DND-41 (cell line): ENCODE measurements around the gene GJC3.

Experiments
- ATAC-seq: fragments of 200-7000 bp; cut with Tn5 transposase; 3 replicates; pipeline ENCODE4 v1.9.1; 2021; ENCODE audit warnings: low read depth; ENCODE audit not compliant: insufficient read depth
- DNase-seq: peaks from one replicate; pipeline ENCODE4 v3.0.0-alpha.2; 2020
- H2AFZ ChIP-seq: 2 replicates; pipeline ENCODE4 v1.6.0; 2012; ENCODE audit warnings: low read depth, low read length
- H3K27ac ChIP-seq: 2 replicates; pipeline ENCODE4 v1.5.1; 2012; ENCODE audit warnings: low read length, inconsistent platforms
- H3K27me3 ChIP-seq: fragments of 200-600 bp; sonication (generic); 2 replicates; pipeline ENCODE4 v1.6.0; 2012; ENCODE audit warnings: low read length, mild to moderate bottlenecking, inconsistent platforms; ENCODE audit not compliant: insufficient read depth, poor library complexity
- H3K36me3 ChIP-seq: 2 replicates; pipeline ENCODE4 v1.5.1; 2012; ENCODE audit warnings: low read length, inconsistent platforms; ENCODE audit not compliant: insufficient read depth
- H3K4me1 ChIP-seq: 2 replicates; pipeline ENCODE4 v1.5.1; 2012; ENCODE audit warnings: mild to moderate bottlenecking, low read length; ENCODE audit not compliant: insufficient read depth
- H3K4me2 ChIP-seq: 2 replicates; pipeline ENCODE4 v1.6.0; 2012; ENCODE audit warnings: mild to moderate bottlenecking, moderate library complexity, low read length, inconsistent platforms; ENCODE audit not compliant: insufficient read depth
- H3K4me3 ChIP-seq, 2 experiments: fragments of 200-600 bp in 1 of 2; shearing (Covaris generic) in 1 of 2; 2 replicates each; pipeline ENCODE4 v1.5.1; 2012 to 2016; ENCODE audit warnings: inconsistent platforms in 2 of 2, low read length in 2 of 2, mild to moderate bottlenecking in 2 of 2, low read depth in 1 of 2, moderate library complexity in 1 of 2
- H3K79me2 ChIP-seq: 2 replicates; pipeline ENCODE4 v1.6.0; 2012; ENCODE audit warnings: low read length, inconsistent platforms; ENCODE audit not compliant: insufficient read depth
- H3K9ac ChIP-seq: 2 replicates; pipeline ENCODE4 v1.6.0; 2012; ENCODE audit warnings: low read depth, mild to moderate bottlenecking, inconsistent platforms, low read length, moderate library complexity
- H3K9me3 ChIP-seq: 2 replicates; pipeline ENCODE4 v1.5.1; 2012; ENCODE audit warnings: low read length, moderate library complexity, mild to moderate bottlenecking, inconsistent platforms; ENCODE audit not compliant: insufficient read depth, severe bottlenecking
- H4K20me1 ChIP-seq: 2 replicates; pipeline ENCODE4 v1.6.0; 2012; ENCODE audit warnings: low read length; ENCODE audit not compliant: insufficient read depth
- CTCF ChIP-seq: IDR thresholded peaks from 2 replicates; pipeline ENCODE4 v1.5.1; 2012; ENCODE audit warnings: borderline replicate concordance, low read length, moderate library complexity, mild to moderate bottlenecking; ENCODE audit not compliant: poor library complexity, severe bottlenecking; ENCODE audit errors: extremely low read depth
- EZH2 ChIP-seq: IDR thresholded peaks from 3 replicates; pipeline ENCODE4 v1.6.1; 2012; ENCODE audit warnings: borderline replicate concordance, low read depth, mild to moderate bottlenecking, moderate library complexity, low read length, inconsistent platforms; ENCODE audit not compliant: severe bottlenecking

The GJC3 gene

GRCh38 chr7:99920149-99920548 lies 9.3 kb downstream of the GJC3 start:
- no peak for ATAC-seq

GRCh38 chr7:99919814-99920112 lies 9.7 kb downstream of the GJC3 start:
- H3K36me3 ChIP-seq, result peaks cover 31% of the 10 kb centered on the region
- TF ChIP-seq EZH2 (no peak), CTCF (no peak)
- H3K4me3 ChIP-seq, result peak overlapping the region; percentile 67 to 83
- peak overlapping the region; percentile 75 for H3K4me2 ChIP-seq
- H3K9ac ChIP-seq, result peak overlapping the region; percentile 83
- H3K4me1 ChIP-seq, result peaks cover 43% of the 10 kb centered on the region
- peaks cover 58% of the 10 kb centered on the region for H3K79me2 ChIP-seq
- DNase-seq (no peak), ATAC-seq (no peak)
- peaks cover 9% of the 10 kb centered on the region for H4K20me1 ChIP-seq
- peak overlapping the region; percentile 88 for H2AFZ ChIP-seq
- peak overlapping the region; percentile 90 for H3K27ac ChIP-seq
- no peaks in the 10 kb centered on the region for H3K27me3 ChIP-seq
- peaks cover 4% of the 10 kb centered on the region for H3K9me3 ChIP-seq

More at GRCh38 chr7:99920149-99920548, 9.3 kb downstream of the GJC3 start:
- Histone ChIP-seq H3K4me1 (peaks cover 43% of the 10 kb centered on the region), H3K79me2 (peaks cover 55% of the 10 kb centered on the region), H3K27ac (peak overlapping the region; percentile 90), H3K4me2 (peak overlapping the region; percentile 75), H4K20me1 (peaks cover 7% of the 10 kb centered on the region), H3K4me3 (peak overlapping the region; percentile 67 to 83), H3K36me3 (peaks cover 28% of the 10 kb centered on the region), H2AFZ (peak overlapping the region; percentile 88), H3K27me3 (no peaks in the 10 kb centered on the region), H3K9me3 (peaks cover 4% of the 10 kb centered on the region), H3K9ac (peak overlapping the region; percentile 83)
- DNase-seq, result no peak
- no peak for TF ChIP-seq EZH2
- TF ChIP-seq CTCF, result no peak

DNA sequence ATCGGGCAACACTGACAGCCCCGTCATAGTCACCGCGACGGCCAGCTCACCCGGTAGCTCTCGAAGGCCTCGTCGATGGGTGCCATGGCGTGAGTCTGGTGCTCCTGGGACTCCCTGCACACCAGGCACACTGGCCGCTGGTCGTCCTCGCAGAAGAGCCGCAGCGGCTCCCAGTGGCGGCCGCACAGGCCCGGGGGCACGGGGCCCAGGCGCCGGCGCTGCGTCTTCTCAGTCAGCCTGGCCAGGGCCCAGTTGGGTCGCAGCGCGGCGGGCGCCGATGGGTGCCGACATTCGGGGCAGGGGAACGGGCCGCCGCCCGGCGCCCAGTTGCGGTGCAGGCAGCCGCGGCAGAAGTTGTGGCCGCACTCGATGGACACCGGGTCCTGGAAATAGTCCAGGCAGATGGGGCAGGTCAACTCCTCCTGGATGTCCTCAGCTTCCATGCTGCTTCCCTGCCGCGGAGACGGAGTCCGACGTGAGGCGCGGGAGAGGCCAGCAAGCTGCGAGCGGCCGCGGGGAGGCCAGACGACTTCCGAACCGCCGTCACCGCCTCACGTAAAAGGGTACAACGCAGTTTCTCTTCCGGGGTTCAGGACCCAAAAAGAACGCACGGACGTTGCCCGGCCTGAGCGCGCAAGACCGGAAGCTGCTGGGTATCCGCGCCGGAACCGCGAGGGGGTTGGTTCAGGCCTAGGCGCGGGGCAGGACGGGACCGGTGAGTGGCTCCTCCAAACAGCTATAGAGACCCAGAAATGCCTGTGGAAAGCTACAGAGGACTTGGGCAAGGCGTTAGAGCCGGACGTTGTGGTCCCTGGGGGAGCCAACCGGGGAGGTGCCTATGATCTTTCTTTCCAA lies 10.2 kb downstream of the GJC3 start, which contains the start of gene TRIM4:
TSS of gene TRIM4 (minus strand) at position 572 of the 855 bp plus-strand sequence. CDS start at position 443, 129 bp downstream.
- Histone ChIP-seq H3K9ac (peak within 1 kb of the TSS; percentile 83), H3K4me2 (peak within 1 kb of the TSS; percentile 75), H3K27me3 (no peaks in the 10 kb centered on the region), H3K27ac (peak within 1 kb of the TSS; percentile 90), H3K9me3 (peaks cover 4% of the 10 kb centered on the region), H4K20me1 (peaks cover 12% of the 10 kb centered on the region), H3K4me1 (peaks cover 43% of the 10 kb centered on the region), H3K4me3 (peak within 1 kb of the TSS; percentile 67 to 83), H3K79me2 (peaks cover 61% of the 10 kb centered on the region), H3K36me3 (peaks cover 34% of the 10 kb centered on the region), H2AFZ (peak within 1 kb of the TSS; percentile 88)
- DNase-seq (peak; percentile 91), ATAC-seq (peak; percentile 99)
- no peak for TF ChIP-seq EZH2
- TF ChIP-seq CTCF, result peak; percentile 42
